BLaER1 treated with 17β-estradiol and CSF1 and Interleukin-3, amounts not matched to agents 10 nM and 100 nM (cell line): Measurements from ENCODE around the gene NAPA.

Experiments
- H3K27ac ChIP-seq, 11 experiments: shearing (Covaris generic); formaldehyde crosslinking; 2 replicates each; pipeline ENCODE4 v1.8.1; 2022
- H3K27me3 ChIP-seq, 11 experiments: shearing (Covaris generic); formaldehyde crosslinking; 2 replicates each; pipeline ENCODE4 v1.8.1; 2022
- H3K36me3 ChIP-seq, 11 experiments: shearing (Covaris generic); formaldehyde crosslinking; 2 replicates each; pipeline ENCODE4 v1.8.1; 2022
- H3K4me1 ChIP-seq, 10 experiments: shearing (Covaris generic); formaldehyde crosslinking; 2 replicates each; pipeline ENCODE4 v1.8.1; 2022
- H3K4me2 ChIP-seq, 11 experiments: shearing (Covaris generic); formaldehyde crosslinking; 2 replicates each; pipeline ENCODE4 v1.8.1; 2022
- H3K4me3 ChIP-seq, 10 experiments: shearing (Covaris generic); formaldehyde crosslinking; 2 replicates each; pipeline ENCODE4 v1.8.1; 2022
- H3K9ac ChIP-seq, 11 experiments: shearing (Covaris generic); formaldehyde crosslinking; 2 replicates each; pipeline ENCODE4 v1.8.1; 2022
- H3K9me3 ChIP-seq, 11 experiments: shearing (Covaris generic); formaldehyde crosslinking; replicated peaks in 1 of 11; 2 replicates each; pipeline ENCODE4 v1.8.1; 2022
- H4K20me1 ChIP-seq, 11 experiments: shearing (Covaris generic); formaldehyde crosslinking; 2 replicates each; pipeline ENCODE4 v1.8.1; 2022
- Cebpa-rat ChIP-seq, 11 experiments: shearing (Covaris generic); IDR thresholded peaks; 2 replicates each; pipeline ENCODE4 v1.8.1; 2022

Gene NAPA

GRCh38 chr19:47456721-47457474 is 58.0 kb downstream of the NAPA start:
- Histone ChIP-seq H3K4me2 (no peak overlapping the region), H3K9me3 (peaks cover 15 to 25% (median 23%) of the 10 kb centered on the region in 11 experiments), H3K36me3 (no peaks in the 10 kb centered on the region), H3K4me1 (no peaks in the 10 kb centered on the region), H3K9ac (no peak overlapping the region), H3K27ac (no peak overlapping the region), H3K4me3 (no peak overlapping the region), H3K27me3 (peaks cover 43 to 73% (median 61%) of the 10 kb centered on the region in 11 experiments), H4K20me1 (peaks cover 0 to 5% (median 0%) of the 10 kb centered on the region in 11 experiments; a peak in 3 of 22 replicates)
- TF ChIP-seq Cebpa-rat (IDR thresholded peaks at IDR 0.05), result no peak

- Histone ChIP-seq H3K27ac (no peak overlapping the region), H4K20me1 (peaks cover 0 to 15% (median 3%) of the 10 kb centered on the region in 11 experiments; a peak in 6 of 22 replicates), H3K9ac (no peak overlapping the region), H3K4me2 (no peak overlapping the region), H3K4me1 (peaks cover 7 to 13% (median 11%) of the 10 kb centered on the region in 10 experiments), H3K27me3 (peaks cover 29 to 89% (median 61%) of the 10 kb centered on the region in 11 experiments), H3K4me3 (no peak overlapping the region), H3K36me3 (no peaks in the 10 kb centered on the region), H3K9me3 (peaks cover 2 to 6% (median 4%) of the 10 kb centered on the region in 11 experiments)
- no peak for TF ChIP-seq Cebpa-rat (IDR thresholded peaks at IDR 0.05)
Observed at GRCh38 chr19:47450478-47450877, 64.4 kb downstream of the NAPA start.

DNA sequence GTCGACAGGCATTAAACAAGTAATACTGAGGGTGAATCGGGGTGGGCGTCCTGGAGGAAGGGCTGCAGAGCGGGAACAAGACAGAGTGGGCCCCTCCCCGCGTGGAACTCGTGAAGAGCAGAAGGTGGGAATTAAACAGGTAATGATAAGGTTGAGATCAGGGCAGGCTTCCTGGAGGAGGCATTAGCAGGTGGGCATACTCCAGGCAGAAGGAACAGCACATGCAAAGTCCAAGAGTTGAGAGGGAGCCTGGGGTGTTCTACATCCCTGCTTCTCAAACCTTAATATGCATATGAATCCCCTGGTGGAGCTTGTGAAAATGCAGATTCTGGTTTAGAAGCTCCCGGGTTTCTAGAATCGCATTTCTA is 66.5 kb downstream of the NAPA start:
- Histone ChIP-seq H3K27ac (no peak overlapping the region), H3K36me3 (no peaks in the 10 kb centered on the region), H3K4me3 (no peak overlapping the region), H3K27me3 (peaks cover 47 to 89% (median 67%) of the 10 kb centered on the region in 11 experiments), H3K4me1 (peaks cover 13 to 24% (median 21%) of the 10 kb centered on the region in 10 experiments), H3K9me3 (no peaks in the 10 kb centered on the region; a peak in 1 of 22 replicates), H3K4me2 (no peak overlapping the region), H4K20me1 (peaks cover 0 to 26% (median 6%) of the 10 kb centered on the region in 11 experiments; a peak in 10 of 22 replicates), H3K9ac (no peak overlapping the region)
- TF ChIP-seq Cebpa-rat (IDR thresholded peaks at IDR 0.05), result no peak

- Histone ChIP-seq H3K4me2 (no peak overlapping the region), H3K27ac (no peak overlapping the region), H3K27me3 (peaks cover 53 to 91% (median 73%) of the 10 kb centered on the region in 11 experiments), H3K4me3 (no peak overlapping the region), H3K36me3 (no peaks in the 10 kb centered on the region), H3K9ac (no peak overlapping the region), H3K4me1 (peaks cover 13 to 24% (median 21%) of the 10 kb centered on the region in 10 experiments), H4K20me1 (peaks cover 0 to 32% (median 6%) of the 10 kb centered on the region in 11 experiments; a peak in 10 of 22 replicates), H3K9me3 (no peaks in the 10 kb centered on the region; a peak in 1 of 22 replicates)
- TF ChIP-seq Cebpa-rat (IDR thresholded peaks at IDR 0.05), result no peak
Observed at GRCh38 chr19:47447470-47448359, 67.1 kb downstream of the NAPA start.

DNA sequence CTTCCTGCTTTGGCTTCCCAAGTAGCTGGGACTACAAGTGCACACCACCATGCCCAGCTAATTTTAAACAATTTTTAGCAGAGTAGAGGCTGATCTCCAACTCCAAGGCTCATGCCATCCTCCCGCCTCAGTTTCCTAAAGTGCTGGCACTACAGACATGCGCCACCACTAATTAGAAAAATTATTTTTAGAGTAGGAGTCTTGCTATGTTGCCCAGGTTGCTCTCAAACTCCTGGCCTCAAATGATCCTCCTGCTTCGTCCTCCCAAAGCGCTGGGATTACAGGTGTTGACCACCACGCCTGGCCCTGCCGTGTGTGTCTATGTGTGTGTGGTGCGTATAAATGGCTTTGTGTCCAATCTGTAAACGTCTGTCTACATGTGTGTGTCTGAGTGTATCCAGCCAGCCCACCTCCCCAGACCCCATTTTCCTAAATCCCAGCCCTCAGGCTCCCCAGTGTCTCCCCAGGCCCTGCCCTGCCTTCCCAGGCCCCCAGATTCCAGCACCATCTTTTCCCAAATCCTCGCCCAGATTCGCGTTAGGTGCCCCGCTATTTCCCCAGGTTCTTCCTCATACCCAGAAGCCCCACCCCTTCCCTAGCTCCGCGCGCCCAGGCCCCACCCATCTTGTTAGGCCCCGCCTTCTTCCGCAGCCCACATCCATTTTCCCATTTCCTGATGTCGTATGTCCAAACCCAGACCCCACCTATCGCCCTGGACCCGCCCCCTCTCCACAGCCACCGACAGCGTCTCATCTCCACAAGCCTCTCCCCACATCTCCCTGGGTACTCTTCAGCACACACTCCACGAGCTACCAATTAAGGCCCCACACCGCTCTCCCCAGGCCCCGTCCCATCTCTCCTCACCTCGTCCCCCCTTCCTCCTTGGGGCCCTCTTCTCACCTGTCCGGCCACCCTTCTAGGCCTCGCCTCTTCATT is 68.1 kb downstream of the NAPA start:
- peaks cover 0 to 35% (median 6%) of the 10 kb centered on the region in 11 experiments; a peak in 11 of 22 replicates for H4K20me1 ChIP-seq
- peak overlapping the region in 10 of 11 experiments; percentile 62 to 90 (median 72); a peak in 20 of 22 replicates for H3K4me2 ChIP-seq
- no peak overlapping the region for H3K4me3 ChIP-seq
- no peak overlapping the region for H3K27ac ChIP-seq
- no peak for TF ChIP-seq Cebpa-rat (IDR thresholded peaks at IDR 0.05)
- no peak overlapping the region for H3K9ac ChIP-seq
- H3K27me3 ChIP-seq, result peaks cover 62 to 100% (median 82%) of the 10 kb centered on the region in 11 experiments
- peaks cover 13 to 24% (median 21%) of the 10 kb centered on the region in 10 experiments for H3K4me1 ChIP-seq
- H3K9me3 ChIP-seq, result no peaks in the 10 kb centered on the region; a peak in 1 of 22 replicates
- no peaks in the 10 kb centered on the region for H3K36me3 ChIP-seq

DNA sequence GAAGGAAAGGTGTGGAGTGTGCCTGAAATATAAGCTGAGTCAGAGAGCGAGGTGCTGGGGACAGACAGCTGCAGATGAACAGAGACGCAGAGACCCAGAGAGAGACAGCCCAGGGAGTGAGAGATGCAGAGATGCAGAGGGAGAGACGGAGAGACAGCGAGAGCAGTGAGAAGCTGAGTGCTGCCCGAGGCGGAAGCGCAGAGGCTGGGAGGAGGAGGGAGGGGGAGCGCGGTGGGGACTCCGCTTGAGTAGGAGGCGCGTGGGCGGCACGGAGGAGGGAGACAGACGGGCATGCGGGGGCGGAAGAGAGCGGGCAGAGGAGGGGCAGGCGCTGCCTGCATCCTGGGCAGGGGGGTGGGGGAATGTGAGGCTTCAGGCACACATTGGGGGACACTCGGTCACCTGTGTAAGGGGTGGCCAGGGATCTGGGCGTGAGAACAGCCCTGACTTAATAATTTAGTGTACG is 68.9 kb downstream of the NAPA start:
- H3K4me2 ChIP-seq, result peak overlapping the region; percentile 62 to 90 (median 75)
- no peaks in the 10 kb centered on the region for H3K36me3 ChIP-seq
- peaks cover 68 to 100% (median 88%) of the 10 kb centered on the region in 11 experiments for H3K27me3 ChIP-seq
- H3K4me1 ChIP-seq, result peaks cover 13 to 24% (median 21%) of the 10 kb centered on the region in 10 experiments
- TF ChIP-seq Cebpa-rat (IDR thresholded peaks at IDR 0.05), result no peak
- no peak overlapping the region for H3K27ac ChIP-seq
- H3K9me3 ChIP-seq, result no peaks in the 10 kb centered on the region; a peak in 1 of 22 replicates
- peak overlapping the region in 1 of 11 experiments; percentile 32; a peak in 1 of 22 replicates for H3K9ac ChIP-seq
- peak overlapping the region in 3 of 10 experiments; percentile 21 to 44 (median 35); a peak in 5 of 20 replicates for H3K4me3 ChIP-seq
- H4K20me1 ChIP-seq, result peaks cover 0 to 43% (median 6%) of the 10 kb centered on the region in 11 experiments; a peak in 11 of 22 replicates

GRCh38 chr19:47445527-47445926 is 69.3 kb downstream of the NAPA start:
- peaks cover 13 to 24% (median 21%) of the 10 kb centered on the region in 10 experiments for H3K4me1 ChIP-seq
- TF ChIP-seq Cebpa-rat (IDR thresholded peaks at IDR 0.05), result no peak
- H3K4me3 ChIP-seq, result peak overlapping the region in 3 of 10 experiments; percentile 21 to 44 (median 35); a peak in 5 of 20 replicates
- H3K9ac ChIP-seq, result peak overlapping the region in 1 of 11 experiments; percentile 32; a peak in 1 of 22 replicates
- peak overlapping the region; percentile 62 to 90 (median 75) for H3K4me2 ChIP-seq
- H3K27ac ChIP-seq, result no peak overlapping the region
- H3K9me3 ChIP-seq, result no peaks in the 10 kb centered on the region; a peak in 1 of 22 replicates
- H3K27me3 ChIP-seq, result peaks cover 72 to 100% (median 91%) of the 10 kb centered on the region in 11 experiments
- peaks cover 0 to 48% (median 7%) of the 10 kb centered on the region in 11 experiments; a peak in 11 of 22 replicates for H4K20me1 ChIP-seq
- no peaks in the 10 kb centered on the region for H3K36me3 ChIP-seq
